H1 (cell line): Measurements from ENCODE around the gene SZT2. TPM values are rescaled to one million over a fixed set of nuclear protein-coding genes. Genes with fewer than 3 reads are reported as not detected.

Experiments
- CTCF ChIA-PET: fragments of 300-600 bp; sonication (Branson Sonifier 250); formaldehyde crosslinking; loops from one replicate; lab custom pipeline; 2021; ENCODE audit not compliant: partially characterized antibody; lab: Charles Lee
- POLR2A ChIA-PET: fragments of 300-600 bp; sonication (Branson Sonifier 250); formaldehyde crosslinking; loops from one replicate; lab custom pipeline; 2021; ENCODE audit warnings: inconsistent platforms; ENCODE audit not compliant: partially characterized antibody; lab: Charles Lee
- DNase-seq, 2 experiments: peaks; one replicate each; pipeline versions ENCODE4 v3.0.0 to v3.0.0-alpha.2; 2010 to 2022; ENCODE audit warnings: low spot score in 2 of 2, low read depth in 1 of 2, mixed read lengths in 1 of 2
- FAIRE-seq: peaks from 2 replicates; lab custom pipeline; 2011; peaks lifted over from hg19 to GRCh38; lab: Jason Lieb, UNC
- H2AFZ ChIP-seq: 2 replicates; pipeline ENCODE4 v1.8.1; 2012; ENCODE audit warnings: low read length, inconsistent platforms
- H2AK5ac ChIP-seq: 2 replicates; pipeline ENCODE4 v1.6.1; 2013; ENCODE audit warnings: low read depth, low read length
- H2BK120ac ChIP-seq: replicated peaks from 2 replicates; pipeline ENCODE3; 2013; ENCODE audit warnings: low read depth, low read length, inconsistent platforms
- H2BK12ac ChIP-seq: 2 replicates; pipeline ENCODE4 v1.6.1; 2013; ENCODE audit warnings: low read depth, low read length
- H2BK15ac ChIP-seq: 2 replicates; pipeline ENCODE4 v1.6.1; 2013; ENCODE audit warnings: low read length
- H2BK20ac ChIP-seq: 2 replicates; pipeline ENCODE4 v1.6.1; 2013; ENCODE audit warnings: low read length
- H2BK5ac ChIP-seq: 2 replicates; pipeline ENCODE4 v1.6.1; 2013; ENCODE audit warnings: low read depth, low read length
- H3K14ac ChIP-seq: 2 replicates; pipeline ENCODE4 v1.6.1; 2013; ENCODE audit warnings: inconsistent platforms; ENCODE audit not compliant: insufficient read length
- H3K18ac ChIP-seq: 2 replicates; pipeline ENCODE4 v1.6.1; 2013; ENCODE audit warnings: low read length; ENCODE audit errors: extremely low read depth
- H3K23ac ChIP-seq: 2 replicates; pipeline ENCODE4 v1.6.1; 2013; ENCODE audit warnings: inconsistent platforms; ENCODE audit not compliant: insufficient read length
- H3K23me2 ChIP-seq: 2 replicates; pipeline ENCODE4 v1.6.1; 2013; ENCODE audit warnings: low read depth, low read length
- H3K27ac ChIP-seq: 2 replicates; pipeline ENCODE4 v1.6.1; 2011; ENCODE audit warnings: low read depth, low read length, inconsistent platforms
- H3K27me3 ChIP-seq, 4 experiments: replicated peaks in 1 of 4; 1 replicate in 1 of 4; 2 replicates in 3 of 4; pipeline versions ENCODE4 v1.6.1 to v1.8.1; 2011 to 2013; ENCODE audit warnings: low read length in 3 of 4, mild to moderate bottlenecking in 3 of 4, inconsistent platforms in 2 of 4, mixed read lengths in 2 of 4, moderate library complexity in 1 of 4; ENCODE audit not compliant: control insufficient read depth in 3 of 4, insufficient read depth in 3 of 4; ENCODE audit errors: extremely low read depth in 1 of 4
- H3K36me3 ChIP-seq, 4 experiments: 2 replicates each; pipeline versions ENCODE4 v1.6.1 to v1.8.1; 2011 to 2013; ENCODE audit warnings: mild to moderate bottlenecking in 4 of 4, low read length in 3 of 4, moderate library complexity in 2 of 4, control low read depth in 1 of 4, inconsistent platforms in 1 of 4; ENCODE audit not compliant: insufficient read depth in 4 of 4, control insufficient read depth in 2 of 4
- H3K4ac ChIP-seq: replicated peaks from 2 replicates; pipeline ENCODE3; 2013; ENCODE audit warnings: low read length, low read depth, mixed read lengths, inconsistent platforms; ENCODE audit not compliant: insufficient read length
- H3K4me1 ChIP-seq, 4 experiments: replicated peaks in 1 of 4; 1 replicate in 1 of 4; 2 replicates in 3 of 4; pipeline versions ENCODE4 v1.6.1 to v1.8.1; 2011 to 2013; ENCODE audit warnings: low read length in 3 of 4, inconsistent platforms in 2 of 4, mixed read lengths in 1 of 4; ENCODE audit not compliant: insufficient read depth in 4 of 4, control insufficient read depth in 3 of 4
- H3K4me2 ChIP-seq, 2 experiments: 2 replicates each; pipeline versions ENCODE4 v1.6.1 to v1.8.1; 2011 to 2013; ENCODE audit warnings: low read depth in 2 of 2, low read length in 2 of 2, control low read depth in 1 of 2, inconsistent platforms in 1 of 2, mild to moderate bottlenecking in 1 of 2; ENCODE audit not compliant: insufficient read depth in 1 of 2
- H3K4me3 ChIP-seq, 4 experiments: fragments of 200-600, 300-600 bp in 1 of 4; sonication (generic), shearing (Covaris generic), sonication (Bioruptor Twin) in 1 of 4; 2 replicates each; pipeline versions ENCODE4 v1.5.1 to v1.8.1; 2011 to 2016; ENCODE audit warnings: low read length in 4 of 4, low read depth in 3 of 4, control low read depth in 2 of 4, inconsistent platforms in 2 of 4, mild to moderate bottlenecking in 2 of 4, mixed read lengths in 1 of 4, moderate library complexity in 1 of 4; ENCODE audit not compliant: insufficient read depth in 2 of 4; ENCODE audit errors: extremely low read depth in 1 of 4
- H3K56ac ChIP-seq: replicated peaks from 2 replicates; pipeline ENCODE3; 2013; ENCODE audit warnings: low read depth, mild to moderate bottlenecking, mixed read lengths, low read length, inconsistent platforms; ENCODE audit not compliant: insufficient read length
- H3K79me1 ChIP-seq: 2 replicates; pipeline ENCODE4 v1.6.1; 2013; ENCODE audit warnings: low read depth, low read length, control low read depth
- H3K79me2 ChIP-seq, 2 experiments: 2 replicates each; pipeline versions ENCODE4 v1.6.1 to v1.8.1; 2012 to 2013; ENCODE audit warnings: low read length in 2 of 2, mild to moderate bottlenecking in 2 of 2, inconsistent platforms in 1 of 2; ENCODE audit not compliant: insufficient read depth in 2 of 2, control insufficient read depth in 1 of 2
- H3K9ac ChIP-seq, 4 experiments: replicated peaks in 1 of 4; 1 replicate in 1 of 4; 2 replicates in 3 of 4; pipeline versions ENCODE4 v1.6.1 to v1.8.1; 2011 to 2013; ENCODE audit warnings: low read depth in 3 of 4, low read length in 3 of 4, control low read depth in 2 of 4, mild to moderate bottlenecking in 2 of 4, moderate library complexity in 2 of 4, inconsistent platforms in 1 of 4; ENCODE audit errors: extremely low read depth in 1 of 4
- H3K9me3 ChIP-seq, 2 experiments: 2 replicates each; pipeline versions ENCODE4 v1.6.1 to v1.8.1; 2012 to 2013; ENCODE audit warnings: mild to moderate bottlenecking in 2 of 2, moderate library complexity in 2 of 2, control low read depth in 1 of 2, inconsistent platforms in 1 of 2, low read depth in 1 of 2, low read length in 1 of 2, mixed read lengths in 1 of 2; ENCODE audit not compliant: insufficient read depth in 2 of 2
- H4K20me1 ChIP-seq, 2 experiments: replicated peaks in 1 of 2; 2 replicates each; pipeline versions ENCODE3 to v1.8.1; 2011 to 2013; ENCODE audit warnings: inconsistent platforms in 2 of 2, low read length in 2 of 2, mild to moderate bottlenecking in 1 of 2; ENCODE audit not compliant: insufficient read depth in 2 of 2, control insufficient read depth in 1 of 2
- H4K5ac ChIP-seq: 2 replicates; pipeline ENCODE4 v1.6.1; 2013; ENCODE audit warnings: low read length, low read depth, mixed read lengths, inconsistent platforms; ENCODE audit not compliant: insufficient read length
- H4K8ac ChIP-seq: 2 replicates; pipeline ENCODE4 v1.8.0; 2013; ENCODE audit warnings: mild to moderate bottlenecking, moderate library complexity, low read length, inconsistent platforms; ENCODE audit not compliant: insufficient read depth; ENCODE audit errors: extremely low read depth
- H4K91ac ChIP-seq: replicated peaks from 2 replicates; pipeline ENCODE3; 2013; ENCODE audit warnings: low read length, mixed read lengths, inconsistent platforms; ENCODE audit not compliant: insufficient read length
- GABPA ChIP-seq: IDR thresholded peaks from 2 replicates; pipeline ENCODE4 v1.6.1; 2011; ENCODE audit warnings: mild to moderate bottlenecking, low read length, moderate library complexity, borderline replicate concordance; ENCODE audit not compliant: insufficient read depth
- GTF2F1 ChIP-seq: IDR thresholded peaks from 2 replicates; pipeline ENCODE4 v1.6.1; 2012; ENCODE audit warnings: low read depth, low read length, improper control_type of control experiment, borderline replicate concordance
- POLR2A ChIP-seq, 2 experiments: IDR thresholded peaks; 1 replicate in 1 of 2; 2 replicates in 1 of 2; pipeline ENCODE4 v1.6.1; 2011; ENCODE audit warnings: low read depth in 2 of 2, low read length in 2 of 2, mild to moderate bottlenecking in 2 of 2; ENCODE audit errors: control extremely low read depth in 1 of 2
- SP1 ChIP-seq: IDR thresholded peaks from 2 replicates; pipeline ENCODE4 v1.6.1; 2011; ENCODE audit warnings: low read depth, low read length
- SP2 ChIP-seq: IDR thresholded peaks from 2 replicates; pipeline ENCODE4 v1.6.1; 2012; ENCODE audit warnings: mild to moderate bottlenecking, low read length, inconsistent platforms
- WGBS, 2 experiments: shearing (Covaris generic) in 1 of 2; methylation state at CpG; one replicate each; pipeline versions ENCODE4 v1.1.6 to v1.1.7; 2013 to 2015; ENCODE audit warnings: low lambda C conversion rate in 2 of 2, mixed read lengths in 2 of 2, inconsistent platforms in 1 of 2, low coverage in 1 of 2, missing lambda C conversion rate in 1 of 2; ENCODE audit not compliant: insufficient replicate concordance in 2 of 2, insufficient coverage in 1 of 2, insufficient read length in 1 of 2; ENCODE audit errors: extremely low coverage in 1 of 2, missing lambda C conversion rate in 1 of 2; 5-methylcytosine and 5-hydroxymethylcytosine counted together
- polyA plus RNA-seq, 7 experiments: library from polyadenylated mRNA; depleted of rRNA in 3 of 7; stranded (reverse) in 5 of 7; unstranded in 2 of 7; fragments of >200 nt in 5 of 7; fragments of 200-250 nt in 2 of 7; gene quantifications; 1 replicate in 5 of 7; 2 replicates in 1 of 7; 4 replicates in 1 of 7; pipeline versions ENCODE4 v1.2.1 to v1.2.3, GENCODE V29; 2011 to 2013; ENCODE audit warnings: missing spikeins in 2 of 7, mixed read lengths in 2 of 7
- total RNA-seq: library from RNA; stranded (reverse); fragmentation: NEBNext Ultra II Directional; extraction: Animal tissue kit (Norgen Biotek cat#: 25700); gene quantifications from 2 replicates; pipeline ENCODE4 v1.2.1, GENCODE V29; 2021

SZT2 gene
- total and polyA plus RNA-seq, 2 of the 8 experiments (the other 6 are each of a cell fraction or from before 2014, with no cell fraction given), result 4.7 to 12.9 TPM

- DNase-seq, result no peak
- no peaks in the 10 kb centered on the region for H3K23me2 ChIP-seq
- H3K36me3 ChIP-seq, result no peaks in the 10 kb centered on the region
- no peak overlapping the region for H2AK5ac ChIP-seq
- no peak overlapping the region for H3K4ac ChIP-seq
- H3K27me3 ChIP-seq, result no peaks in the 10 kb centered on the region
- no peak overlapping the region for H2BK120ac ChIP-seq
- H3K9ac ChIP-seq, result no peak overlapping the region
- no peak overlapping the region for H3K18ac ChIP-seq
- H3K56ac ChIP-seq, result no peak overlapping the region
- H3K79me1 ChIP-seq, result no peaks in the 10 kb centered on the region
- no peak overlapping the region for H3K4me3 ChIP-seq
- H3K14ac ChIP-seq, result no peak overlapping the region
- no peak for TF ChIP-seq SP1
- TF ChIP-seq SP2, result no peak
- TF ChIP-seq GTF2F1, result no peak
- no peak for TF ChIP-seq GABPA
- no peak for TF ChIP-seq POLR2A (IDR thresholded peaks at IDR 0.05; ENCODE audit: control extremely low read depth in 1 of 2, low read depth in 2 of 2, low read length in 2 of 2)
- CTCF ChIA-PET, result interaction anchor here (1.0 to 1.3 kb wide), 2 partner anchors 69 to 234 kb away, joined by 3 to 4 read pairs; no protein-coding TSS in a partner anchor
- no peak overlapping the region for H3K23ac ChIP-seq
- H2BK15ac ChIP-seq, result no peak overlapping the region
- WGBS, 2 experiments, result 88% methylated on average over 5 of the region's 5 CpGs; no CpG with 5 or more reads in 1 of the 2 experiments
- no peaks in the 10 kb centered on the region for H3K4me1 ChIP-seq
- no peaks in the 10 kb centered on the region for H3K79me2 ChIP-seq
- no peak overlapping the region for H2AFZ ChIP-seq
- FAIRE-seq, result no peak
- POLR2A ChIA-PET, result interaction anchor here (1.0 to 1.1 kb wide), 2 partner anchors 18 to 21 kb away, joined by 3 read pairs; no protein-coding TSS in a partner anchor
- no peaks in the 10 kb centered on the region for H4K20me1 ChIP-seq
- H3K4me2 ChIP-seq, result no peak overlapping the region
- H4K8ac ChIP-seq, result no peak overlapping the region
- no peak overlapping the region for H3K27ac ChIP-seq
- no peak overlapping the region for H2BK20ac ChIP-seq
- H4K91ac ChIP-seq, result no peak overlapping the region
- H2BK5ac ChIP-seq, result no peak overlapping the region
- no peak overlapping the region for H4K5ac ChIP-seq
- H2BK12ac ChIP-seq, result no peak overlapping the region
- no peaks in the 10 kb centered on the region for H3K9me3 ChIP-seq
Observed at GRCh38 chr1:43460988-43461693, 71.4 kb downstream of the SZT2 start.
